NCI-H526 treated with DMSO at 0.1 percent for 48 hours (cell line): ENCODE data around the gene SCP2.
A peak's percentile ranks its signal among the peaks of the same experiment; 100 is the strongest.

Experiments used
- DNase-seq: peaks from one replicate; lab custom pipeline; 2025; lab: John Stamatoyannopoulos, UW

SCP2 gene

GRCh38 chr1:52927212-52928014 lies at the start of gene SCP2:
Gene SCP2, plus strand, starts transcription at chr1:52927276. Its CDS starts 121 bp downstream, at chr1:52927397.
- peak; percentile 44 for DNase-seq

- no peak for DNase-seq
Observed at GRCh38 chr1:52877554-52877953, 49.5 kb upstream of the SCP2 start.

- peak; percentile 56 for DNase-seq
Observed at GRCh38 chr1:52880206-52880605, 46.9 kb upstream of the SCP2 start.

- DNase-seq = no peak
Observed at GRCh38 chr1:52887483-52887882, 39.6 kb upstream of the SCP2 start.

GRCh38 chr1:52892424-52893215 lies 34.5 kb upstream of the SCP2 start:
- DNase-seq = no peak

GRCh38 chr1:52899445-52899894 lies 27.6 kb upstream of the SCP2 start:
- DNase-seq = no peak

- DNase-seq = no peak
Observed at GRCh38 chr1:52900402-52900801, 26.7 kb upstream of the SCP2 start.

- DNase-seq = no peak
Observed at GRCh38 chr1:52901384-52901783, 25.7 kb upstream of the SCP2 start.

GRCh38 chr1:52904208-52904926 lies 22.7 kb upstream of the SCP2 start:
- DNase-seq = no peak

GRCh38 chr1:52904927-52905698 lies 22.0 kb upstream of the SCP2 start:
- peak; percentile 13 for DNase-seq

GRCh38 chr1:52906135-52906603 lies 20.9 kb upstream of the SCP2 start:
- DNase-seq = peak; percentile 49

- no peak for DNase-seq
Observed at GRCh38 chr1:52907068-52907811, 19.8 kb upstream of the SCP2 start.

- DNase-seq = no peak
Observed at GRCh38 chr1:52907812-52908153, 19.3 kb upstream of the SCP2 start.

GRCh38 chr1:52911541-52911940 lies 15.5 kb upstream of the SCP2 start:
- no peak for DNase-seq

GRCh38 chr1:52913014-52913413 lies 14.1 kb upstream of the SCP2 start:
- no peak for DNase-seq

GRCh38 chr1:52913537-52913936 lies 13.5 kb upstream of the SCP2 start:
- DNase-seq = no peak

- DNase-seq = no peak
Observed at GRCh38 chr1:52914463-52914862, 12.6 kb upstream of the SCP2 start.

- DNase-seq = no peak
Observed at GRCh38 chr1:52915211-52915854, 11.7 kb upstream of the SCP2 start.

- DNase-seq = no peak
Observed at GRCh38 chr1:52915855-52916220, 11.2 kb upstream of the SCP2 start.

- DNase-seq = no peak
Observed at GRCh38 chr1:52916241-52916975, 10.7 kb upstream of the SCP2 start.
